HG02623 (cell line): Measurements from ENCODE around the gene NLRP7.
"Not testable (repeated sequence)": the region's sequence is repeated elsewhere in the genome, so short reads cannot be mapped to it uniquely, and the experiment has no call there.

Experiments used
- ATAC-seq: cut with Tn5 transposase; IDR thresholded peaks from one replicate; pipeline ENCODE4 v1.9.1; 2021; ENCODE audit warnings: moderate library complexity; ENCODE audit not compliant: unreplicated experiment

The NLRP7 gene

DNA sequence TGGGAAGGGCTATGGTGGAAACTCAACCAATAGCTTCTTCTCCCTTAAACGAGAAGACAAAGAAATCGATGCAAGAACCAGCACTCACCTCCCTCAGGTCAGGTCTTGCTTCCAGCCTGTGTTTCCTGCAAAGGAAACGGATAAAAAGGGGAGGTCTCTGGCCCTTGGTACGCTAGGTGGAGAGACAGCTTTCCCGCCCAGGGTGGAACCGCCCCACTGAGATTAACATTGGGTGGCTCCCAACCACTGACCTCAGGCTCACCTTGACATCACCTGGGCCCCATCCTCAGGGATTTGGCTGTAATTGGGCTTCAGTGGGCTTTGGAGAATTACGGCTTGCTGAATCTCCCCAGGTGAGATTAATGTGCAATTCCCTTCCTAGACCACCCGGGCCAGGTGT, at the start of gene NLRP7:
Gene NLRP7, minus strand, starts transcription at position 150 of the 400 bp plus-strand sequence.
- no peak for ATAC-seq

DNA sequence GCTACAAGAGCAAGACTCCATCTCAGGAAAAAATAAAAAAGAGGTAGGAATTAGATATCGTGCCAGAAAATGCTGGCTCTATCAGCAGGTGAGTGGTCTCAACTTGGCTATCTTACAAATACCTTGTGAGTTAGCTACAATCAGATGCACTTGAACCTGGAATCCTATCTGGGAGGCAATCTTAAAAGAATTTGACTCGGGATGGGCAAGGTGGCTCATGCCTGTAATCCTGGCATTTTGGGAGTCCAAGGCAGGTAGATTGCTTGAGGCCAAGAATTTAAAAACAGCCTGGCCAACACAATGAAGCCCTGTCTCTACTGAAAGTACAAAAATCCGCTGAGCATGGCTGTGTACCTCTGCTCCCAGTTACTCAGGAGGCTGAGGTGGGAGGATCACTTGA, 48.2 kb upstream of the NLRP7 start:
- no peak for ATAC-seq

DNA sequence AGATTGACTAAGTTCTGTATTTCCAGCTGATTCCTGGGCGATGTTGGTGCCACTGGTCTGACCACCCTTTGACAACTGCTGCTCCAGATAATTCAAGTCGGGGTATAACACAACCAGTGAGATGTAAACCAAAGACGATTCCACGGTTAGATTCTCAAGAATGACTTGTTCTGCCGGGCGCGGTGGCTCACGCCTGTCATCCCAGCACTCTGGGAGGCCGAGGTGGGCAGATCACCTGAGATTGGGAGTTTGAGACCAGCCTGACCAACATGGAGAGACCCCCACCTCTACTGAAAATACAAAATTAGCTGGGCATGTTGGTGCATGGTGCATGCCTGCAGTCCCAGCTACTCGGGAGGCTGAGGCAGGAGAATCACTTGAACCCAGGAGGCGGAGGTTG, 42.2 kb upstream of the NLRP7 start:
- ATAC-seq: not testable (repeated sequence)

DNA sequence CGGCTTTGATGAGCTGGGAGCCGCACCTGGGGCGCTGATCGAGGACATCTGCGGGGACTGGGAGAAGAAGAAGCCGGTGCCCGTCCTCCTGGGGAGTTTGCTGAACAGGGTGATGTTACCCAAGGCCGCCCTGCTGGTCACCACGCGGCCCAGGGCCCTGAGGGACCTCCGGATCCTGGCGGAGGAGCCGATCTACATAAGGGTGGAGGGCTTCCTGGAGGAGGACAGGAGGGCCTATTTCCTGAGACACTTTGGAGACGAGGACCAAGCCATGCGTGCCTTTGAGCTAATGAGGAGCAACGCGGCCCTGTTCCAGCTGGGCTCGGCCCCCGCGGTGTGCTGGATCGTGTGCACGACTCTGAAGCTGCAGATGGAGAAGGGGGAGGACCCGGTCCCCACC, 35.2 kb upstream of the NLRP7 start:
- not testable (repeated sequence) for ATAC-seq

DNA sequence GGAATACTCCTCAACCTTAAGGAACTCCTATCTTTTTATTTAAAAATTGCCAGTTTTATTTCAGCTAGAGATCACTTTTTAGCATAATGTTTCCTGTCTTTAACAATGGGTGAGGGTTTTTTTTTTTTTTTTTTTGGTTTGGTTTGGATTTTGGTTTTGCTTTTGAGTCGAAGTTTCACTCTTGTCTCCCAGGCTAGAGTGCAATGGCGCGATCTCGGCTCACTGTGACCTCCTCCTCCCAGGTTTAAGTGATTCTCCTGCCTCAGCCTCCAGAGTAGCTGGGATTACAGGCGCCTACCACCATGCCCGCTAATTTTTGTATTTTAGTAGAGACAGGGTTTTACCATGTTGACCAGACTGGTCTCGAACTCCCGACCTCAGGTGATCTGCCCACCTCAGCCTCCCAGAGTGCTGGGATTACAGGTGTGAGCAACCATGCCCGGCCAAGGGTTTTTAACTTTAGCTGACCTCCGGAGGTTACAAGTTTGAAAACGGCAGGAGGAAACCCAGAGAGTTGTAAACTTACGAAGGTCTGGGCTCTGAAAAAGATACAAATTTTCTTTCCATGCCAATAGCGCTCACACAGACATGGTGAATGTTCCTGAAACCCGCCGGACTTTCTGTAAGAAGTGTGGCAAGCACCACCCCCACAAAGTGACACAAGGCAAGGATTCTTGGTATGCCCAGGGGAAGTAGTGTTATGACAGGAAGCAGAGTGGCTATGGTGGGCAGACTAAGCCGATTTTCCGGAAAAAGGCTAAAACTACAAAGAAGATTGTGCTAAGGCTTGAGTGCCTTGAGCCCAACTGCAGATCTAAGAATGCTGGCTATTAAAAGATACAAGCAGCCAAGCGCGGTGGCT, 26.1 kb upstream of the NLRP7 start:
- not testable (repeated sequence) for ATAC-seq

DNA sequence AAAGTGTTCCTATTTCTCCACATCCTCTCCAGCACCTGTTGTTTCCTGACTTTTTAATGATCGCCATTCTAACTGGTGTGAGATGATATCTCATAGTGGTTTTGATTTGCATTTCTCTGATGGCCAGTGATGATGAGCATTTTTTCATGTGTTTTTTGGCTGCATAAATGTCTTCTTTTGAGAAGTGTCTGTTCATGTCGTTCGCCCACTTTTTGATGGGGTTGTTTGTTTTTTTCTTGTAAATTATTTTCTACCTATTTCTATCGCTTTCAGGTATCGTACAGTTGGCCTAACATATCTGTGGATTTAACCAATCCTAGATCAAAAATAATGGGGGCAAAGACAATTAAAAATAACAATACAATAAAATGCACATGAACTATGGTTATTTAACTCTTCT, 24.1 kb upstream of the NLRP7 start:
- ATAC-seq: not testable (repeated sequence)

DNA sequence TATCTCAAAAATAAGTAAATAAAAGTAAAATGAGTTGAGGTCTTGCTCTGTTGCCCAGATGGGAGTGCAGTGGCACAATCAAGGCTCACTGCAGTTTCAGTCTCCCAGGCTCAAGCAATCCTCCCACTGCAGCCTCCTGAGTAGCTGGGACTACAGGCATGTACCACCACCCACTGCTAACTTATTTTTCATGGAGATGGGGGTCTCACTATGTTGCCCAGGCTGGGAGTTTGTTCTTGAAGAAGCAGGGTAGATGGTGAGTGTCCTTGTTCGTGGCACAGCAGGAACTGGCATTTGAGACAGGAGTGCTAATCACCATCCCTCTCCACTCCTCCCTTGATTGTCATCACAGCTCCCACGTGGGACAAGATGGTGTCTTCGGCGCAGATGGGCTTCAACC, 22.3 kb upstream of the NLRP7 start:
- ATAC-seq: no peak

DNA sequence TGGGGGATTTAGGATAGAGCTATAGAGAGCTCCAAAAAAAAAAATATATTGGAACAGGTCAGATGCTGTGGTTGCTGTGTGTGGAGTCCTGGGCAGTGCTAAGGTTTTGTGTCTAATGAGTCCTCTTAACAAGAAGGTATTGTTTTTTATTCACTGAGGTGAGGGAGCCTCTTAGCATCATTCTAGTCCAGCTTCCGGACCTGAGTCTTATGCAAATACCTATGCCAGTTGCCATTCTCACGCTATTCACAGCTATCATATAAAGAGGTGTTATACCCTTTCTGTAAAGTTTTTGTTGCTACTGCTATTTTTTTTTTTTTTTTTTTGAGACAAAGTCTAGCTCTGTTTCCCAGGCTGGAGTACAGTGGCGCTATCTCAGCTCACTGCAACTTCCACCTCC, 20.3 kb upstream of the NLRP7 start:
- ATAC-seq: no peak

DNA sequence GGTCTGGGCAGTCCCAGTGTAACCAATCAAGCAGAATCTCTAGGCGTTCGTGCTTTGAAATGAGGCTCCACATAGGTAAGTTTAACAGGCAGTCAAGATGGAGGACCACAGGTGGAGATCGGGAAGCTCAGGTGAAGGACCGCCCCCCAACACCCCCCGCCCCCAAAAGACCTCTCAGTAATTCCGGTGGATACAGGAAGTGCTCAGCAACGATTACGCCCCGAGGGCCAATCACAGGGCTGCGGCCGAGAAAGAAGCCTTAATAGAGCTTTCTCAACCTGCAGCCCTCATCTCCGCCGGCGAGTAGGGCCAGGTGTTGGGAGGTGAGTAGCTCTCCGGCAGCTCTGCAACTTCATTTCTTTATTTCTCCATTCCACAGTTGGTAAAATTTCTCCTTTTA, 17.7 kb upstream of the NLRP7 start:
- ATAC-seq: not testable (repeated sequence)

DNA sequence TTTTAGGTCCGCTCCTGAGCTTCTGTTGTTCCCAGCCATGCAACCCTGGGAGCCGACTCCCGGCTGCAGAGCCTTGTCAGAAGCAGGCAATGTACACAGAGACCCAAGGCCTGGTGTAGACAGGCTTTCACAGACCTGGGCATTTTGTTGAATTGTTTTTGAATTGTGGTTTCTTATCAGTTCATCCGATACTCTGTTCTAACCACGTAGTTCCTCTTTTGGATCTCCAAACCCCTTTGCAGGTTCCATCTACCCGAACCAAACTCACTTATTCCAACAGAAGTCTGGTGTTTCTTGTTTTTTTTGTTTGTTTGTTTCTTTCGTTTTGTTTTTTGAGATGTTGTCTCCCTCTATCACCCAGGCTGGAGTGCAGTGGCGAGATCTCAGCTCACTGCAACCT, 12.5 kb upstream of the NLRP7 start:
- no peak for ATAC-seq

DNA sequence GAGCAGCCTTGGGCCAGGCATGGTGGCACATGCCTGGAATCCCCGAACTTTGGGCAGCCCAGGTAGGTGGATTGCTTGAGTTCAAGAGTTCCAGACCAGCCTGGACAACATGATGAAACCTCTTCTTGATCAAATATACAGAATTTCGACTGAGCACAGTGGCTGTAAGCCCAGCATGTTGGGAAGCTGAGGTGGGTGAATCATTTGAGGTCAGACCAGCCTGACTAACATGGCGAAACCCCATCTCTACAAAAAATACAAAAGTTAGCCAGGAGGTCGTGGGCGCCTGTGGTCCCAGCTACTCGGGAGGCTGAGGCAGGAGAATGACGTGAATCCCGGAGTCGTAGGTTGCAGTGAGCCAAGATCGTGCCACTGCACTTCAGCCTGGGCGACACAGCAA, 8.0 kb upstream of the NLRP7 start:
- ATAC-seq: no peak

DNA sequence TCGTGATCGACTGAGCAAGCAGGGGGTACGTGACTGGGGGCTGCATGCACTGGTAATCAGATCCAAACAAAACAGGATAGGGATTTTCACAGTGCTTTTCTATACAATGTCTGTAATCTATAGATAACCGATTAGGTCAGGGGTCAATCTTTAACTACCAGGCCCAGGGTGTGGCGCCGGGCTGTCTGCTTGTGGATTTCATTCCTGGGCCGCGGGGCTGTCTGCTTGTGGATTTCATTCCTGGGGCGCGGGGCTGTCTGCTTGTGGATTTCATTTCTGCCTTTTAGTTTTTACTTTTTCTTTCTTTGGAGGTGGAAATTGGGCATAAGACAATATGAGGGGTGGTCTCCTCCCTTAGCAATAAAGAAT, 6.0 kb upstream of the NLRP7 start:
- ATAC-seq: not testable (repeated sequence)

DNA sequence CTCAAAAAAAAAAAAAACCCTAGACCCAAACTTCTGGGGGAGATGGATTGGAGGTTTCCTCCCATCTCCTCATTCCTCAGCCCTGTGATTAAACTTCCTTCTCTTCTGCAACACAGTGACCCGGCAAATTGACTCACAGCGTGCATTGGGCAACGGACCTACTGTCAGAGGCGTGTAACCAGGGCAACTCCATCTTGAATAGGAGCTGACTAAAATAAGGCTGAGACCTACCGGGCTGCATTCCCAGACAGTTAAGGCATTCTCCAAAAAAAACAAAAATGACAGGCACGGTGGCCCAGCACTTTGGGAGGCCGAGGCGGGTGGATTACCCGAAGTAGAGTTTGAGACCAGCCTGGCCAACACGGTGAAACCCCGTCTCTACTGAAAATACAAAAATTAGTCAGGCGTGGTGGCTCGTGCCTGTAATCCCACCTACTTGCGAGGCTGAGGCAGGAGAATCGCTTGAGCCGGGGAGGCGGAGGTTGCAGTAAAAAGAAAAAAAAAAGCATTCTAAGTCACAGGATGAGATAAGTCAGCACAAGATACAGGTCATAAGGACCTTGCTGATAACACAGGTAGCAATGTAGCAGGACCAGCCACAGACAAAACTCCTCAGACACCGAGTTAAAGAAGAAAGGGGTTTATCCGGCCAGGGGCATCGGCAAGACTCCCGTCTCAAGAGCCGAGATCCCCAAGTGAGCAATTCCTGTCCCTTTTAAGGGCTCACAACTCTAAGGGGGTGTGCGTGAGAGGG, 5.4 kb upstream of the NLRP7 start:
- no peak for ATAC-seq

DNA sequence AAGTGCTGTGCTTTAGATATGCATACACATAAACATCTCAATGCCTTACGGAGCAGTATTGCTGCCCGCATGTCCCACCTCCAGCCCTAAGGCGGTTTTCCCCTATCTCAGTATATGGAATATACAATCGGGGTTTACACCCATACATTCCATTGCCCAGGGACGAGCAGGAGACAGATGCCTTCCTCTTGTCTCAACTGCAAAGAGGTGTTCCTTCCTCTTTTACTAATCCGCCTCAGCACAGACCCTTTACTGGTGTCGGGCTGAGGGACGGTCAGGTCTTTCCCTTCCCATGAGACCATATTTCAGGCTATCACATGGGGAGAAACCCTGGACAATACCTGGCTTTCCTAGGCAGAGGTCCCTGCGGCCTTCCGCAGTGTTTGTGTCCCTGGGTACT, 3.2 kb upstream of the NLRP7 start:
- ATAC-seq: not testable (repeated sequence)

DNA sequence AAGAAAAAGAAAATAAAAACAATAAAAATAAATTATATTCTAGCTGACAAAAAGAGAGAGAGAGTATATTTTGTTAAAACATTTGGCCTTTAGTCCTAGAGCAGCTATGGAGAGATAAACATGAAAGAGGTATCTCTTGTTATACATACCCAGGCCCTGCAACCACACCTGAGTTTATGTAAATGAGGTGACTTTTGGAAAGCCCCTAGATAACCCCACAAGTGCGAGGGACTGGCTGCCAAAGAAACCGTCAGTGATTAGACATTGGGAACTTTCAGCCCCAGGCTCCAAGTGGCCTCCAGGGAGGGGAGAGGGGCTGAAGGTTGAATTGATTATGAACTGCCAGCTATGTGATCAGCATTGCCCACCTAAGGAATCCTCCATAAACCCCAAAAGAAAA, 2.1 kb upstream of the NLRP7 start:
- no peak for ATAC-seq

DNA sequence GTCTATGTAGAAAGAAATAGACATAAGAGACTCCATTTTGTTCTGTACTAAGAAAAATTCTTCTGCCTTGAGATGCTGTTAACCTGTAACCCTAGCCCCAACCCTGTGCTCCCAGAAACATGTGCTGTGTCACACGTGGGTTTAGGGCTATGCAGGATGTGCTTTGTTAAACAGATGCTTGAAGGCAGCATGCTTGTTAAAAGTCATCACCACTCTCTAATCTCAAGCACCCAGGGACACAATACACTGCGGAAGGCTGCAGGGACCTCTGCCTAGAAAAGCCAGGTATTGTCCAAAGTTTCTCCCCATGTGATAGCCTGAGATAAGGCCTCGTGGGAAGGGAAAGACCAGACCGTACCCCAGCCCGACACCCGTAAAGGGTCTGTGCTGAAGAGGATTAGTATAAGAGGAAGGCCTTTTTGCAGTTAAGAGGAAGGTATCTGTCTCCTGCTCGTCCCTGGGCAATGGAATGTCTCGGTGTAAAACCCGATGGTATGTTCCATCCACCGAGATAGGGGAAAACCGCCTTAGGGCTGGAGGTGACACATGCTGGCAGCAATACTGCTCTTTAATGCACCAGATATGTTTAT, 3.5 kb downstream of the NLRP7 start:
- ATAC-seq: not testable (repeated sequence)

DNA sequence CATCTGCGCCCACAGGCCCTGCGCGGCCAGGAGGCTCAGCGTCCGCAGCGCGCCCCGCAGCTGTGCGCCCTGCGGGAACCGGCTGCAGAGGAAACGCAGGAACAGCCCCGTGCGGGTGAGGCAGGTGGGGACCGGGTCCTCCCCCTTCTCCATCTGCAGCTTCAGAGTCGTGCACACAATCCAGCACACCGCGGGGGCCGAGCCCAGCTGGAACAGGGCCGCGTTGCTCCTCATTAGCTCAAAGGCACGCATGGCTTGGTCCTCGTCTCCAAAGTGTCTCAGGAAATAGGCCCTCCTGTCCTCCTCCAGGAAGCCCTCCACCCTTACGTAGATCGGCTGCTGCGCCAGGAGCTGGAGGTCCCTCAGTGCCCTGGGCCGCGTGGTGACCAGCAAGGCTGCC, 7.8 kb downstream of the NLRP7 start:
- not testable (repeated sequence) for ATAC-seq

DNA sequence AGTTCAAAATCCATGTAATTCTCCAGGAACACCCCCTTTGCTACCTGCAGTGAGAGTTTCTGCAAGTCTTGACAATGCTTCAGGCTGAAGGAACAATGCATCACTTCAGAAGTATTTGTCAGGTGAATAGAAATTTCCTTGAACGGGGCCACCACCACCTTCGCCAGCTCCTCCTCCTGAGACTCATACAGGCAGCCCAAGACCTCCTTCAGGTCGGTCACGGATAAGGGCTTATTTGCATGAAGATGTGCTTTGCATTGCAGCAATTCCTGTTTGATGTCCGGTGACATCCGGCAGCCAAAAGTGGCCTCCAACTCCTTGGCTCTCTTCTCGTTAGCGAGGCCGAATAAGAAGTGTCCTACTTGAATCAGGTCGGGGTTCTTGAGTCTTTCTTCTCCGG, 8.4 kb downstream of the NLRP7 start:
- ATAC-seq: no peak

DNA sequence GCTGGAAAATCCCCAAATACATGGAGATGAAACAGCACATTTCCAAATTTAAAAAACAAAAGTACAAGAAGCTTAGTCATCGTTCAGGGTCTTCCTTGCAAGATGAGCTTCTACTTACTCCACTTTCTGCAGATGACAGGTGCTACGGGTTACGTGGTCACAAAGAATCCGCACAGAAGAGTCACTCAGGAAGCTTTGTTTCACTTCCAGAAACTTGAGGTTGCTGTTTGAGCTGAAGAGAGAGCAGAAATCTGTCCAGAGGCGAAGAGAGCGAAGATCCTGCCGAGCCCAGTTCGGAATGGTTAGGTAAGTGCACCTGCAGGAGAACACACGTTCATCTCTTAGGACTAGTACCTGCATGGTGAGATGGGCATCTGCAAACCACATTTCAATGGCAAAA, 9.4 kb downstream of the NLRP7 start:
- ATAC-seq: no peak

DNA sequence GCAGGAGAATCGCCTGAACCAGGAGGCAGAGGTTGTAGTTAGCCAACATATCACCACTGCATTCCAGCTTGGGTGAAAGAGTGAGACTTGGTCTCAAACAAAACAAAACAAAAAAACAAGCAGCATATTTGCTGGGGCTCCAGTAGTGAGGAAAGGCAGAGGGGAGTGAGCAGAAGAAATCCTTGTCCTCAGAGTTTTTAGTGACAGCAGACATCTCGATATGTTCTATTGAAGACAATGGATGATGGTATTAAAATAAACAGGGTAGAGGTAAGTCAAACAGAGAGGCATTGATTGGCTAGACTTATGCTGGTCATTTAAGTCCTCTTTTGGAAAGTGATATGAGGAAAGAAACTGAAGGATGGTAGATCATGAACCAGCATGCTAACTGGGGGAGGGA, 19.0 kb downstream of the NLRP7 start:
- ATAC-seq: no peak

DNA sequence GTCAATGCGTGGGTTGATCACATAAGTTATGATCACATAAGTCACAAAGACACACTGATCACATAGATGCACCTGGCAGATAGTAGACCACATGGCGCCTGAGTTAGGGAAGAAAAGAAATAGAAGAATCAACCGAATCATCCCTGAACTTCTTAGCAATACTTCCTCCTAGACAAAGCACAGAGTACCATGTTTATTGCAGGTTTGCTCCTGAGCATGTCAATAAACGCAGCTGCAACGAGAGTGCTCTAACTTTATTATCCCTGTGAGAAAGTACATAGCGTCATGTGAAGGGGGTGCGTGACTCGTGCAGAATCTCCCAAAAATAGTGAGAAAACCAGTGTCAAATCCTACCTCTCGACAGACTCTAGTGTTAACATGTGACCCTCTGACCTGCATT, 24.1 kb downstream of the NLRP7 start:
- no peak for ATAC-seq

DNA sequence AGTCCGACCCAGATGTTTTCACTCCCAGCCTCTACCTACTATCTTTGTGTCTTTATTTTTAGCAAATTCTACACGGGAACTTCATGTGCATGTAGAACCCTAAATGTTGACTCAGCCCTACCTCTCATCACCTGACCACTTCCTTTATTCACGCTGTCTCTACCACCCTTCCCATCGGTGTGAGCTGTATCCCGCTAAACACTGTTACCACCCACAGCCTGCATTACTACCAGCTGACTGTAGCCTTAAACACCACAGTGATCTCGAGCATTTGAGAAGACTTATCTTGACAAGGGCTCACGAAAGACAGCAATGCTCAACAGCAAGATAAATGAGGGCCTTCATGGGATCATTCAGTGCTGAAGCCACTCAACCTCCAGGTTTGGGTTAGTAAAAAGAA, 26.2 kb downstream of the NLRP7 start:
- no peak for ATAC-seq
